ENCODE results near the gene PEX11A. TPM values are rescaled to one million over a fixed set of nuclear protein-coding genes. Genes with fewer than 3 reads are reported as not detected.

The PEX11A gene
- total RNA-seq, 1 experiment from 2014 or later, result 3.0 TPM

- TF ChIP-seq E2F5 (CRISPR knock-in tag; IDR thresholded peaks at IDR 0.05) (no peak), NFE2L1 (CRISPR knock-in tag; IDR thresholded peaks at IDR 0.05) (no peak), TEAD4 (CRISPR knock-in tag; IDR thresholded peaks at IDR 0.05) (no peak), CREM (CRISPR knock-in tag; IDR thresholded peaks at IDR 0.05) (no peak), CREB1 (CRISPR knock-in tag; IDR thresholded peaks at IDR 0.05) (no peak), ZNF281 (CRISPR knock-in tag; IDR thresholded peaks at IDR 0.05) (no peak), MYBL2 (CRISPR knock-in tag; IDR thresholded peaks at IDR 0.05) (no peak)
- TF ChIP-seq, protein P1, sequence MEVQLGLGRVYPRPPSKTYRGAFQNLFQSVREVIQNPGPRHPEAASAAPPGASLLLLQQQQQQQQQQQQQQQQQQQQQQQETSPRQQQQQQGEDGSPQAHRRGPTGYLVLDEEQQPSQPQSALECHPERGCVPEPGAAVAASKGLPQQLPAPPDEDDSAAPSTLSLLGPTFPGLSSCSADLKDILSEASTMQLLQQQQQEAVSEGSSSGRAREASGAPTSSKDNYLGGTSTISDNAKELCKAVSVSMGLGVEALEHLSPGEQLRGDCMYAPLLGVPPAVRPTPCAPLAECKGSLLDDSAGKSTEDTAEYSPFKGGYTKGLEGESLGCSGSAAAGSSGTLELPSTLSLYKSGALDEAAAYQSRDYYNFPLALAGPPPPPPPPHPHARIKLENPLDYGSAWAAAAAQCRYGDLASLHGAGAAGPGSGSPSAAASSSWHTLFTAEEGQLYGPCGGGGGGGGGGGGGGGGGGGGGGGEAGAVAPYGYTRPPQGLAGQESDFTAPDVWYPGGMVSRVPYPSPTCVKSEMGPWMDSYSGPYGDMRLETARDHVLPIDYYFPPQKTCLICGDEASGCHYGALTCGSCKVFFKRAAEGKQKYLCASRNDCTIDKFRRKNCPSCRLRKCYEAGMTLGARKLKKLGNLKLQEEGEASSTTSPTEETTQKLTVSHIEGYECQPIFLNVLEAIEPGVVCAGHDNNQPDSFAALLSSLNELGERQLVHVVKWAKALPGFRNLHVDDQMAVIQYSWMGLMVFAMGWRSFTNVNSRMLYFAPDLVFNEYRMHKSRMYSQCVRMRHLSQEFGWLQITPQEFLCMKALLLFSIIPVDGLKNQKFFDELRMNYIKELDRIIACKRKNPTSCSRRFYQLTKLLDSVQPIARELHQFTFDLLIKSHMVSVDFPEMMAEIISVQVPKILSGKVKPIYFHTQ (CRISPR knock-in tag; IDR thresholded peaks at IDR 0.05), result no peak
These were observed 49.5 kb downstream of the PEX11A start (continued) for GRCh38 chr15:89641053-89641452.

DNA sequence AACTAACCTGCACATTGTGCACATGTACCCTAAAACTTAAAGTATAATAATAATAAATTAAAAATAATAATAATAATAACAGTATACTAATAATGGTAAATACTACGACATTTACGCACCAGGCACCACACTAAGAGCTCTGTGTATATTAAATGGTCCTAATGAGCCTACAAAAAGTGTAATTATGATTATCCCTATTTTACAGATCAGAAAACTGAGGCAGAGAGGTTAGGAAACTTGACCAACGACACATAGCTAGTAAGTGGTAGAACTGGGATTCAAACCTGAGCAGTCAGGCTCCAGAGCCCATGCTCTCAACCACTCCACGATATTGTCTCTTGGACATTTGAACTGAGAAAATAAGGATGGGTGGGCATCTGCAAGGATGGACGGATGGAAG is 50.3 kb downstream of the PEX11A start:
- Mint-ChIP-seq H3K4me1 (no peaks in the 10 kb centered on the region), H3K9me3 (peaks cover 7% of the 10 kb centered on the region), H3K27ac (no peak overlapping the region), H3K36me3 (peaks cover 53% of the 10 kb centered on the region), H3K4me3 (no peak overlapping the region), H3K27me3 (ENCODE audit: low read depth) (peaks cover 3% of the 10 kb centered on the region; the same call in 1 of the 2 replicates)
- TF ChIP-seq SOX15 (CRISPR knock-in tag; IDR thresholded peaks at IDR 0.05) (no peak), HMGXB4 (CRISPR knock-in tag; IDR thresholded peaks at IDR 0.05) (no peak), PREB (CRISPR knock-in tag; IDR thresholded peaks at IDR 0.05; ENCODE audit: borderline replicate concordance) (no peak), ETV6 (CRISPR knock-in tag; IDR thresholded peaks at IDR 0.05) (no peak), FOXP1 (CRISPR knock-in tag; IDR thresholded peaks at IDR 0.05; ENCODE audit: borderline replicate concordance) (no peak), E2F5 (CRISPR knock-in tag; IDR thresholded peaks at IDR 0.05) (no peak)
- TF ChIP-seq, protein P2, sequence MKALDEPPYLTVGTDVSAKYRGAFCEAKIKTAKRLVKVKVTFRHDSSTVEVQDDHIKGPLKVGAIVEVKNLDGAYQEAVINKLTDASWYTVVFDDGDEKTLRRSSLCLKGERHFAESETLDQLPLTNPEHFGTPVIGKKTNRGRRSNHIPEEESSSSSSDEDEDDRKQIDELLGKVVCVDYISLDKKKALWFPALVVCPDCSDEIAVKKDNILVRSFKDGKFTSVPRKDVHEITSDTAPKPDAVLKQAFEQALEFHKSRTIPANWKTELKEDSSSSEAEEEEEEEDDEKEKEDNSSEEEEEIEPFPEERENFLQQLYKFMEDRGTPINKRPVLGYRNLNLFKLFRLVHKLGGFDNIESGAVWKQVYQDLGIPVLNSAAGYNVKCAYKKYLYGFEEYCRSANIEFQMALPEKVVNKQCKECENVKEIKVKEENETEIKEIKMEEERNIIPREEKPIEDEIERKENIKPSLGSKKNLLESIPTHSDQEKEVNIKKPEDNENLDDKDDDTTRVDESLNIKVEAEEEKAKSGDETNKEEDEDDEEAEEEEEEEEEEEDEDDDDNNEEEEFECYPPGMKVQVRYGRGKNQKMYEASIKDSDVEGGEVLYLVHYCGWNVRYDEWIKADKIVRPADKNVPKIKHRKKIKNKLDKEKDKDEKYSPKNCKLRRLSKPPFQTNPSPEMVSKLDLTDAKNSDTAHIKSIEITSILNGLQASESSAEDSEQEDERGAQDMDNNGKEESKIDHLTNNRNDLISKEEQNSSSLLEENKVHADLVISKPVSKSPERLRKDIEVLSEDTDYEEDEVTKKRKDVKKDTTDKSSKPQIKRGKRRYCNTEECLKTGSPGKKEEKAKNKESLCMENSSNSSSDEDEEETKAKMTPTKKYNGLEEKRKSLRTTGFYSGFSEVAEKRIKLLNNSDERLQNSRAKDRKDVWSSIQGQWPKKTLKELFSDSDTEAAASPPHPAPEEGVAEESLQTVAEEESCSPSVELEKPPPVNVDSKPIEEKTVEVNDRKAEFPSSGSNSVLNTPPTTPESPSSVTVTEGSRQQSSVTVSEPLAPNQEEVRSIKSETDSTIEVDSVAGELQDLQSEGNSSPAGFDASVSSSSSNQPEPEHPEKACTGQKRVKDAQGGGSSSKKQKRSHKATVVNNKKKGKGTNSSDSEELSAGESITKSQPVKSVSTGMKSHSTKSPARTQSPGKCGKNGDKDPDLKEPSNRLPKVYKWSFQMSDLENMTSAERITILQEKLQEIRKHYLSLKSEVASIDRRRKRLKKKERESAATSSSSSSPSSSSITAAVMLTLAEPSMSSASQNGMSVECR (CRISPR knock-in tag; IDR thresholded peaks at IDR 0.05; ENCODE audit: borderline replicate concordance), result no peak
- CTCF ChIA-PET, result no interaction called here
- DNase-seq (ENCODE audit: low spot score) (no peak), ATAC-seq (no peak)
- POLR2A ChIA-PET, result no interaction called here
